GM23338 (cell line): ENCODE measurements around the gene CCL23. TPM values are rescaled to one million over a fixed set of nuclear protein-coding genes. Genes with fewer than 3 reads are reported as not detected.

Experiments
- ATAC-seq: fragments of 200-7000 bp; cut with Tn5 transposase; 3 replicates; pipeline ENCODE4 v1.9.1; 2020
- DNase-seq: peaks from one replicate; pipeline ENCODE4 v3.0.0-alpha.2; 2015; ENCODE audit warnings: low spot score
- H2AFZ ChIP-seq: fragments of 200-600 bp; sonication (generic); 2 replicates; pipeline ENCODE4 v1.8.0; 2016; ENCODE audit warnings: antibody characterized with exemption, mild to moderate bottlenecking, moderate library complexity
- H3F3A ChIP-seq: fragments of 200-600 bp; sonication (generic); replicated peaks from 2 replicates; pipeline ENCODE4 v1.8.0; 2017; ENCODE audit warnings: antibody characterized with exemption, mixed run types, low read depth
- H3K27ac ChIP-seq: fragments of 200-600 bp; sonication (generic); 2 replicates; pipeline ENCODE4 v1.6.1; 2016; ENCODE audit warnings: low read depth
- H3K27me3 ChIP-seq: fragments of 200-600 bp; sonication (generic); 2 replicates; pipeline ENCODE4 v1.8.0; 2016; ENCODE audit warnings: mild to moderate bottlenecking, mixed run types, moderate library complexity; ENCODE audit not compliant: insufficient read depth
- H3K36me3 ChIP-seq: fragments of 200-600 bp; sonication (generic); 2 replicates; pipeline ENCODE4 v1.8.0; 2016; ENCODE audit warnings: mild to moderate bottlenecking; ENCODE audit not compliant: insufficient read depth
- H3K4me1 ChIP-seq: fragments of 200-600 bp; sonication (generic); 2 replicates; pipeline ENCODE4 v1.8.0; 2016; ENCODE audit warnings: mild to moderate bottlenecking, moderate library complexity; ENCODE audit not compliant: insufficient read depth
- H3K4me2 ChIP-seq: fragments of 200-600 bp; sonication (generic); 2 replicates; pipeline ENCODE4 v1.7.1; 2017; ENCODE audit warnings: mixed run types
- H3K4me3 ChIP-seq: fragments of 200-600 bp; sonication (generic); 2 replicates; pipeline ENCODE4 v1.6.1; 2016; ENCODE audit warnings: mixed run types
- H3K79me2 ChIP-seq: fragments of 200-600 bp; sonication (generic); replicated peaks from 2 replicates; pipeline ENCODE4 v1.8.0; 2017; ENCODE audit warnings: mild to moderate bottlenecking; ENCODE audit not compliant: insufficient read depth
- H3K9me2 ChIP-seq: fragments of 200-600 bp; sonication (generic); 2 replicates; pipeline ENCODE4 v1.8.0; 2017; ENCODE audit not compliant: insufficient read depth
- H4K20me1 ChIP-seq: fragments of 200-600 bp; sonication (generic); replicated peaks from 2 replicates; pipeline ENCODE4 v1.8.0; 2017; ENCODE audit warnings: mild to moderate bottlenecking; ENCODE audit not compliant: insufficient read depth
- H3K27ac Mint-ChIP-seq: 2 replicates; pipeline ENCODE4 v1.8.0; 2020; ENCODE audit warnings: inconsistent platforms, mild to moderate bottlenecking, moderate library complexity, mixed read lengths
- H3K27me3 Mint-ChIP-seq: 3 replicates; pipeline ENCODE4 v1.8.0; 2022; ENCODE audit warnings: low read depth, mild to moderate bottlenecking, moderate library complexity, mixed read lengths, inconsistent platforms; ENCODE audit not compliant: insufficient read depth, poor library complexity
- H3K36me3 Mint-ChIP-seq: 3 replicates; pipeline ENCODE4 v1.8.0; 2021; ENCODE audit warnings: low read depth, mild to moderate bottlenecking, inconsistent platforms, moderate library complexity, mixed read lengths
- H3K4me1 Mint-ChIP-seq: 3 replicates; pipeline ENCODE4 v1.8.0; 2020; ENCODE audit warnings: mild to moderate bottlenecking, inconsistent platforms, mixed read lengths
- H3K4me3 Mint-ChIP-seq: 3 replicates; pipeline ENCODE4 v1.8.0; 2021; ENCODE audit warnings: moderate library complexity, mild to moderate bottlenecking, inconsistent platforms, mixed read lengths
- H3K9me3 Mint-ChIP-seq: 3 replicates; pipeline ENCODE4 v1.8.0; 2020; ENCODE audit warnings: moderate library complexity, mild to moderate bottlenecking, inconsistent platforms, mixed read lengths
- EZH2phosphoT487 ChIP-seq: fragments of 200-600 bp; sonication (generic); IDR thresholded peaks from one replicate; pipeline ENCODE4 v1.8.1; 2018; ENCODE audit warnings: antibody characterized with exemption; ENCODE audit not compliant: unreplicated experiment
- NANOG ChIP-seq: IDR thresholded peaks from 2 replicates; pipeline ENCODE4 v1.6.1; 2016; ENCODE audit warnings: antibody characterized with exemption, borderline replicate concordance
- POLR2AphosphoS5 ChIP-seq: IDR thresholded peaks from 2 replicates; pipeline ENCODE4 v1.6.1; 2016; ENCODE audit warnings: antibody characterized with exemption, low read depth
- STAT1 ChIP-seq: IDR thresholded peaks from one replicate; pipeline ENCODE4 v1.6.1; 2016; ENCODE audit warnings: antibody characterized with exemption; ENCODE audit not compliant: unreplicated experiment
- ZNF331 ChIP-seq: fragments of 250-450 bp; sonication (Bioruptor Pico); IDR thresholded peaks from 2 replicates; pipeline ENCODE4 v1.5.0; 2020; ENCODE audit warnings: low read depth, mild to moderate bottlenecking, moderate library complexity
- polyA plus RNA-seq: library from polyadenylated mRNA; unstranded; fragments of >200 nt; fragmentation: Nextera tagmentation; extraction: Ambion mirVana; gene quantifications from 2 replicates; pipeline ENCODE4 v1.2.1, GENCODE V29; 2016
- total RNA-seq: library from RNA; depleted of rRNA; stranded (reverse); fragments of >200 nt; shearing (Covaris generic); gene quantifications from 2 replicates; pipeline ENCODE4 v1.2.3, GENCODE V29; 2014; rRNA removed
- TF ChIP-seq, protein P1 (sequence below): IDR thresholded peaks from one replicate; pipeline ENCODE4 v1.6.1; 2018; ENCODE audit warnings: antibody characterized with exemption; ENCODE audit not compliant: unreplicated experiment
- TF ChIP-seq, protein P2 (sequence below), 2 experiments: fragments of 200-600 bp in 1 of 2; sonication (generic) in 1 of 2; conservative IDR thresholded peaks; 2 replicates each; pipeline versions ENCODE4 v1.5.1 to v1.6.1; 2016 to 2017; ENCODE audit warnings: antibody characterized with exemption in 2 of 2, low read depth in 2 of 2, mild to moderate bottlenecking in 2 of 2, moderate library complexity in 1 of 2

CCL23 gene
- total and polyA plus RNA-seq, 2 experiments from 2014 or later, result not detected

DNA sequence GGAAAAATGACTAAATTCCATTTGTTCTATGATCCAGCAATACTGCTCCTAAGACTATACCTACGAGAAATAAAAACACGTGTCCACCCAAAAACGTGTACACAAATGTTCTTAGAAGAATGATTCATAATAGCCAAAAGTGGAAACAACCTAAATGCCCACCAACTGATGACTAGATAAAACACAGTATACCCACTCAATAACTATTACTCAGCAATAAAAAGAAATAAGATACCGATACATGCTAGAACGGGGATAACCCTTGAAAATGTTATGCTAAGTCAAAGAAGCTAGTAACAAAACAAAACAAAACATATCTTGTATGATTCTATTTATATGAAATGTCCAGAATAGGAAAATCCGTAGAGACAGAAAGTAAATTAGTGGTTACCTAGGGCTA lies 54.1 kb downstream of the CCL23 start:
- H3K4me3 ChIP-seq, result no peak overlapping the region
- no peaks in the 10 kb centered on the region for H3K4me1 Mint-ChIP-seq
- H3K27me3 ChIP-seq, result no peaks in the 10 kb centered on the region
- no peaks in the 10 kb centered on the region for H3K4me1 ChIP-seq
- no peaks in the 10 kb centered on the region for H3K9me3 Mint-ChIP-seq
- H3K27me3 Mint-ChIP-seq, result peaks cover 2% of the 10 kb centered on the region
- no peak overlapping the region for H3K4me2 ChIP-seq
- no peak for DNase-seq
- H2AFZ ChIP-seq, result no peak overlapping the region
- no peak overlapping the region for H3K4me3 Mint-ChIP-seq
- H3K9me2 ChIP-seq, result 0 out of 2 replicates have a peak, but pooled peaks cover 4% of the 10 kb centered on the region
- TF ChIP-seq, protein P1, sequence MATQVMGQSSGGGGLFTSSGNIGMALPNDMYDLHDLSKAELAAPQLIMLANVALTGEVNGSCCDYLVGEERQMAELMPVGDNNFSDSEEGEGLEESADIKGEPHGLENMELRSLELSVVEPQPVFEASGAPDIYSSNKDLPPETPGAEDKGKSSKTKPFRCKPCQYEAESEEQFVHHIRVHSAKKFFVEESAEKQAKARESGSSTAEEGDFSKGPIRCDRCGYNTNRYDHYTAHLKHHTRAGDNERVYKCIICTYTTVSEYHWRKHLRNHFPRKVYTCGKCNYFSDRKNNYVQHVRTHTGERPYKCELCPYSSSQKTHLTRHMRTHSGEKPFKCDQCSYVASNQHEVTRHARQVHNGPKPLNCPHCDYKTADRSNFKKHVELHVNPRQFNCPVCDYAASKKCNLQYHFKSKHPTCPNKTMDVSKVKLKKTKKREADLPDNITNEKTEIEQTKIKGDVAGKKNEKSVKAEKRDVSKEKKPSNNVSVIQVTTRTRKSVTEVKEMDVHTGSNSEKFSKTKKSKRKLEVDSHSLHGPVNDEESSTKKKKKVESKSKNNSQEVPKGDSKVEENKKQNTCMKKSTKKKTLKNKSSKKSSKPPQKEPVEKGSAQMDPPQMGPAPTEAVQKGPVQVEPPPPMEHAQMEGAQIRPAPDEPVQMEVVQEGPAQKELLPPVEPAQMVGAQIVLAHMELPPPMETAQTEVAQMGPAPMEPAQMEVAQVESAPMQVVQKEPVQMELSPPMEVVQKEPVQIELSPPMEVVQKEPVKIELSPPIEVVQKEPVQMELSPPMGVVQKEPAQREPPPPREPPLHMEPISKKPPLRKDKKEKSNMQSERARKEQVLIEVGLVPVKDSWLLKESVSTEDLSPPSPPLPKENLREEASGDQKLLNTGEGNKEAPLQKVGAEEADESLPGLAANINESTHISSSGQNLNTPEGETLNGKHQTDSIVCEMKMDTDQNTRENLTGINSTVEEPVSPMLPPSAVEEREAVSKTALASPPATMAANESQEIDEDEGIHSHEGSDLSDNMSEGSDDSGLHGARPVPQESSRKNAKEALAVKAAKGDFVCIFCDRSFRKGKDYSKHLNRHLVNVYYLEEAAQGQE, result no peak
- no peak for TF ChIP-seq EZH2phosphoT487
- TF ChIP-seq ZNF331 (CRISPR knock-in tag), result no peak
- no peak for TF ChIP-seq NANOG
- no peak for TF ChIP-seq STAT1
- TF ChIP-seq, protein P2, sequence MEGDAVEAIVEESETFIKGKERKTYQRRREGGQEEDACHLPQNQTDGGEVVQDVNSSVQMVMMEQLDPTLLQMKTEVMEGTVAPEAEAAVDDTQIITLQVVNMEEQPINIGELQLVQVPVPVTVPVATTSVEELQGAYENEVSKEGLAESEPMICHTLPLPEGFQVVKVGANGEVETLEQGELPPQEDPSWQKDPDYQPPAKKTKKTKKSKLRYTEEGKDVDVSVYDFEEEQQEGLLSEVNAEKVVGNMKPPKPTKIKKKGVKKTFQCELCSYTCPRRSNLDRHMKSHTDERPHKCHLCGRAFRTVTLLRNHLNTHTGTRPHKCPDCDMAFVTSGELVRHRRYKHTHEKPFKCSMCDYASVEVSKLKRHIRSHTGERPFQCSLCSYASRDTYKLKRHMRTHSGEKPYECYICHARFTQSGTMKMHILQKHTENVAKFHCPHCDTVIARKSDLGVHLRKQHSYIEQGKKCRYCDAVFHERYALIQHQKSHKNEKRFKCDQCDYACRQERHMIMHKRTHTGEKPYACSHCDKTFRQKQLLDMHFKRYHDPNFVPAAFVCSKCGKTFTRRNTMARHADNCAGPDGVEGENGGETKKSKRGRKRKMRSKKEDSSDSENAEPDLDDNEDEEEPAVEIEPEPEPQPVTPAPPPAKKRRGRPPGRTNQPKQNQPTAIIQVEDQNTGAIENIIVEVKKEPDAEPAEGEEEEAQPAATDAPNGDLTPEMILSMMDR (conservative IDR thresholded peaks at IDR 0.05; ENCODE audit: low read depth in 2 of 2), result no peak
- TF ChIP-seq POLR2AphosphoS5, result no peak
- H3K27ac Mint-ChIP-seq, result no peak overlapping the region
- H3K27ac ChIP-seq, result no peak overlapping the region
- no peaks in the 10 kb centered on the region for H3K79me2 ChIP-seq
- no peaks in the 10 kb centered on the region for H3F3A ChIP-seq
- no peaks in the 10 kb centered on the region for H3K36me3 ChIP-seq
- H3K36me3 Mint-ChIP-seq, result no peaks in the 10 kb centered on the region
- H4K20me1 ChIP-seq, result no peaks in the 10 kb centered on the region
- ATAC-seq, result no peak

Other genes starting within 250 kb of the CCL23 start
- gene MMP28, start 222.3 kb downstream of the CCL23 start, total RNA-seq, result not detected in 2 replicates
- not detected in 2 replicates for gene MMP28, start 222.3 kb downstream of the CCL23 start, polyA plus RNA-seq
- 109 and 148 TPM in 2 replicates for gene TAF15, start 208.5 kb downstream of the CCL23 start, total RNA-seq
- gene TAF15, start 208.5 kb downstream of the CCL23 start, polyA plus RNA-seq, result 28.2 and 33.8 TPM in 2 replicates
- gene HEATR9, start 149.1 kb downstream of the CCL23 start, total RNA-seq, result not detected in 2 replicates
- gene HEATR9, start 149.1 kb downstream of the CCL23 start, polyA plus RNA-seq, result not detected in 2 replicates
- not detected in 2 replicates for gene CCL5, start 137.6 kb downstream of the CCL23 start, total RNA-seq
- gene CCL5, start 137.6 kb downstream of the CCL23 start, polyA plus RNA-seq, result not detected in 2 replicates
- 3.9 and 5.2 TPM in 2 replicates for gene RDM1, start 87.2 kb downstream of the CCL23 start, total RNA-seq
- gene RDM1, start 87.2 kb downstream of the CCL23 start, polyA plus RNA-seq, result 7.3 and 8.8 TPM in 2 replicates
- not detected in 2 replicates for gene LYZL6, start 74.3 kb downstream of the CCL23 start, total RNA-seq
- not detected in 2 replicates for gene LYZL6, start 74.3 kb downstream of the CCL23 start, polyA plus RNA-seq
- gene CCL16, start 36.5 kb downstream of the CCL23 start, total RNA-seq, result not detected in 2 replicates
- gene CCL16, start 36.5 kb downstream of the CCL23 start, polyA plus RNA-seq, result not detected in 2 replicates
- not detected in 2 replicates for gene CCL14, start 31.2 kb downstream of the CCL23 start, total RNA-seq
- not detected in 2 replicates for gene CCL14, start 31.2 kb downstream of the CCL23 start, polyA plus RNA-seq
- not detected in 2 replicates for gene CCL15, start 16.4 kb downstream of the CCL23 start, total RNA-seq
- not detected in 2 replicates for gene CCL15, start 16.4 kb downstream of the CCL23 start, polyA plus RNA-seq
- gene CCL18, start 46.3 kb upstream of the CCL23 start, total RNA-seq, result not detected in 2 replicates
- gene CCL18, start 46.3 kb upstream of the CCL23 start, polyA plus RNA-seq, result not detected in 2 replicates
- not detected in 2 replicates for gene CCL3, start 72.2 kb upstream of the CCL23 start, total RNA-seq
- 0.40 TPM in 1 of 2 replicates, not detected in the other for gene CCL3, start 72.2 kb upstream of the CCL23 start, polyA plus RNA-seq
- gene CCL4, start 85.9 kb upstream of the CCL23 start, total RNA-seq, result not detected in 2 replicates
- gene CCL4, start 85.9 kb upstream of the CCL23 start, polyA plus RNA-seq, result not detected in 2 replicates
- gene TBC1D3B, start 158.7 kb upstream of the CCL23 start, total RNA-seq, result 0.54 and 1.3 TPM in 2 replicates
- 0.80 and 0.95 TPM in 2 replicates for gene TBC1D3B, start 158.7 kb upstream of the CCL23 start, polyA plus RNA-seq
- gene CCL3L1, start 178.8 kb upstream of the CCL23 start, total RNA-seq, result not detected in 2 replicates
- gene CCL3L1, start 178.8 kb upstream of the CCL23 start, polyA plus RNA-seq, result 0.59 and 0.70 TPM in 2 replicates
- not detected in 2 replicates for gene CCL4L2, start 193.1 kb upstream of the CCL23 start, total RNA-seq
- gene CCL4L2, start 193.1 kb upstream of the CCL23 start, polyA plus RNA-seq, result not detected in 2 replicates
- gene TBC1D3I, start 246.6 kb upstream of the CCL23 start, total RNA-seq, result 0.62 TPM in 1 of 2 replicates, not detected in the other
- gene TBC1D3I, start 246.6 kb upstream of the CCL23 start, polyA plus RNA-seq, result 0.11 TPM in 1 of 2 replicates, not detected in the other